H9 (cell line): Measurements from ENCODE around the gene ALOX12B. TPM values are rescaled to one million over a fixed set of nuclear protein-coding genes. Genes with fewer than 3 reads are reported as not detected.
A peak's percentile ranks its signal among the peaks of the same experiment; 100 is the strongest.

Experiments
- DNase-seq: peaks from one replicate; pipeline ENCODE4 v3.0.0-alpha.2; 2017
- H2AFZ ChIP-seq: one replicate; pipeline ENCODE4 v1.6.1; 2013; ENCODE audit warnings: mild to moderate bottlenecking, low read length, control low read depth, moderate library complexity
- H2AK5ac ChIP-seq: 2 replicates; pipeline ENCODE4 v1.6.1; 2013; ENCODE audit warnings: low read length, control low read depth, mixed read lengths; ENCODE audit not compliant: insufficient read length
- H2BK120ac ChIP-seq: one replicate; pipeline ENCODE4 v1.6.1; 2013; ENCODE audit warnings: low read depth, mild to moderate bottlenecking, low read length, control low read depth, inconsistent platforms; ENCODE audit not compliant: poor library complexity, severe bottlenecking
- H2BK12ac ChIP-seq: 2 replicates; pipeline ENCODE4 v1.6.1; 2013; ENCODE audit warnings: low read length, control low read depth, mixed read lengths, low read depth; ENCODE audit not compliant: insufficient read length
- H2BK15ac ChIP-seq: 2 replicates; pipeline ENCODE4 v1.6.1; 2013; ENCODE audit warnings: low read depth, low read length, control low read depth
- H2BK20ac ChIP-seq: one replicate; pipeline ENCODE4 v1.6.1; 2013; ENCODE audit warnings: low read depth, mild to moderate bottlenecking, low read length, control low read depth, inconsistent platforms; ENCODE audit not compliant: poor library complexity, severe bottlenecking
- H2BK5ac ChIP-seq: 2 replicates; pipeline ENCODE4 v1.6.1; 2013; ENCODE audit warnings: low read length, control low read depth, mixed read lengths; ENCODE audit not compliant: insufficient read length
- H3K14ac ChIP-seq: 2 replicates; pipeline ENCODE4 v1.6.1; 2013; ENCODE audit warnings: low read length, control low read depth; ENCODE audit not compliant: insufficient read depth
- H3K18ac ChIP-seq: 2 replicates; pipeline ENCODE4 v1.6.1; 2013; ENCODE audit warnings: low read depth, mild to moderate bottlenecking, mixed read lengths, low read length, control low read depth; ENCODE audit not compliant: insufficient read length
- H3K23ac ChIP-seq: 2 replicates; pipeline ENCODE4 v1.6.1; 2013; ENCODE audit warnings: low read length, control low read depth, mixed read lengths, low read depth; ENCODE audit not compliant: insufficient read length
- H3K23me2 ChIP-seq: 2 replicates; pipeline ENCODE4 v1.6.1; 2013; ENCODE audit warnings: low read depth, mild to moderate bottlenecking, mixed read lengths, low read length, control low read depth; ENCODE audit not compliant: insufficient read length, poor library complexity, severe bottlenecking
- H3K27ac ChIP-seq: 2 replicates; pipeline ENCODE4 v1.5.1; 2013; ENCODE audit warnings: low read length, control low read depth, mixed read lengths, low read depth; ENCODE audit not compliant: insufficient read length
- H3K27me3 ChIP-seq: 2 replicates; pipeline ENCODE4 v1.6.1; 2013; ENCODE audit warnings: low read length, control low read depth, inconsistent platforms; ENCODE audit not compliant: insufficient read depth
- H3K4ac ChIP-seq: 2 replicates; pipeline ENCODE4 v1.6.1; 2013; ENCODE audit warnings: low read depth, mild to moderate bottlenecking, control low read depth, inconsistent platforms, low read length, moderate library complexity
- H3K4me1 ChIP-seq: 2 replicates; pipeline ENCODE4 v1.6.1; 2013; ENCODE audit warnings: low read length, control low read depth, inconsistent platforms; ENCODE audit not compliant: insufficient read depth
- H3K4me2 ChIP-seq: 2 replicates; pipeline ENCODE4 v1.6.1; 2013; ENCODE audit warnings: low read length, control low read depth, mixed read lengths; ENCODE audit not compliant: insufficient read length, insufficient read depth
- H3K56ac ChIP-seq: 2 replicates; pipeline ENCODE4 v1.6.1; 2013; ENCODE audit warnings: low read depth, mild to moderate bottlenecking, mixed read lengths, low read length, control low read depth; ENCODE audit not compliant: insufficient read length
- H3K79me1 ChIP-seq: 2 replicates; pipeline ENCODE4 v1.6.1; 2013; ENCODE audit warnings: low read depth, mild to moderate bottlenecking, moderate library complexity, low read length, control low read depth, inconsistent platforms; ENCODE audit not compliant: insufficient read depth, poor library complexity, severe bottlenecking
- H3K79me2 ChIP-seq: 2 replicates; pipeline ENCODE4 v1.6.1; 2013; ENCODE audit warnings: low read length, control low read depth, inconsistent platforms; ENCODE audit not compliant: insufficient read depth
- H3K9ac ChIP-seq: 2 replicates; pipeline ENCODE4 v1.6.1; 2013; ENCODE audit warnings: low read length, control low read depth, mixed read lengths; ENCODE audit not compliant: insufficient read length; ENCODE audit errors: extremely low read depth
- H3K9me3 ChIP-seq: one replicate; pipeline ENCODE4 v1.6.1; 2013; ENCODE audit warnings: low read depth, low read length, inconsistent platforms; ENCODE audit not compliant: control insufficient read depth
- H3T11ph ChIP-seq: one replicate; pipeline ENCODE4 v1.6.1; 2013; ENCODE audit warnings: mild to moderate bottlenecking, low read length, control low read depth, inconsistent platforms
- H4K20me1 ChIP-seq: one replicate; pipeline ENCODE4 v1.6.1; 2013; ENCODE audit not compliant: control insufficient read depth, insufficient read length, insufficient read depth
- H4K5ac ChIP-seq: 2 replicates; pipeline ENCODE4 v1.6.1; 2013; ENCODE audit warnings: low read depth, mild to moderate bottlenecking, mixed read lengths, low read length, control low read depth; ENCODE audit not compliant: insufficient read length
- H4K8ac ChIP-seq: replicated peaks from 2 replicates; pipeline ENCODE4 v1.6.1; 2013; ENCODE audit warnings: low read length, control low read depth, mixed read lengths, low read depth; ENCODE audit not compliant: insufficient read length
- H4K91ac ChIP-seq: 2 replicates; pipeline ENCODE4 v1.6.1; 2013; ENCODE audit warnings: low read depth, mild to moderate bottlenecking, moderate library complexity, mixed read lengths, low read length, control low read depth; ENCODE audit not compliant: insufficient read length
- H3K27ac Mint-ChIP-seq, 3 experiments: 2 replicates in 2 of 3; 3 replicates in 1 of 3; pipeline ENCODE4 v1.8.0; 2020 to 2021; ENCODE audit warnings: mixed read lengths in 3 of 3, mild to moderate bottlenecking in 1 of 3, moderate library complexity in 1 of 3
- H3K27me3 Mint-ChIP-seq: 2 replicates; pipeline ENCODE4 v1.8.0; 2021; ENCODE audit warnings: low read depth, mild to moderate bottlenecking, moderate library complexity, mixed read lengths
- H3K36me3 Mint-ChIP-seq, 3 experiments: 2 replicates in 2 of 3; 3 replicates in 1 of 3; pipeline ENCODE4 v1.8.0; 2020 to 2021; ENCODE audit warnings: low read depth in 3 of 3, mixed read lengths in 3 of 3; ENCODE audit not compliant: insufficient read depth in 1 of 3
- H3K4me1 Mint-ChIP-seq, 2 experiments: 2 replicates each; pipeline ENCODE4 v1.8.0; 2020; ENCODE audit warnings: mixed read lengths in 2 of 2
- H3K4me3 Mint-ChIP-seq, 2 experiments: 2 replicates in 1 of 2; 3 replicates in 1 of 2; pipeline ENCODE4 v1.8.0; 2020 to 2021; ENCODE audit warnings: mild to moderate bottlenecking in 2 of 2, mixed read lengths in 2 of 2, moderate library complexity in 1 of 2
- H3K9me3 Mint-ChIP-seq, 2 experiments: 2 replicates in 1 of 2; 3 replicates in 1 of 2; pipeline ENCODE4 v1.8.0; 2020; ENCODE audit warnings: mild to moderate bottlenecking in 2 of 2, mixed read lengths in 2 of 2, moderate library complexity in 1 of 2
- CTCF ChIP-seq: fragments of 200-600 bp; sonication (generic); conservative IDR thresholded peaks from 3 replicates; pipeline ENCODE4 v1.8.0; 2021; ENCODE audit warnings: antibody characterized with exemption, mild to moderate bottlenecking
- WGBS: extraction: QIAGEN DNeasy Blood & Tissue Kit; methylation state at CpG from one replicate; pipeline ENCODE4 v1.1.7; 2013; ENCODE audit warnings: missing lambda C conversion rate, low lambda C conversion rate, mixed read lengths; ENCODE audit not compliant: insufficient read length; ENCODE audit errors: extremely low coverage; 5-methylcytosine and 5-hydroxymethylcytosine counted together
- total RNA-seq: library from RNA; stranded (reverse); gene quantifications from 2 replicates; pipeline ENCODE4 v1.2.1, GENCODE V29; 2021

The ALOX12B gene
- total RNA-seq, 1 experiment from 2014 or later, result 1.2 TPM

- no peaks in the 10 kb centered on the region for H3K9me3 Mint-ChIP-seq
- H3K14ac ChIP-seq, result no peak overlapping the region
- TF ChIP-seq CTCF, result no peak
- no peak overlapping the region for H3K9ac ChIP-seq
- H3K9me3 ChIP-seq, result no peaks in the 10 kb centered on the region
- H2AK5ac ChIP-seq, result no peak overlapping the region
- H3K27ac Mint-ChIP-seq, result peak overlapping the region in 1 of 3 experiments; percentile 62; a peak in 2 of 7 replicates
- no peak overlapping the region for H4K91ac ChIP-seq
- H2BK120ac ChIP-seq, result no peak overlapping the region
- H3K23me2 ChIP-seq, result peaks cover 5% of the 10 kb centered on the region
- H4K5ac ChIP-seq, result no peak overlapping the region
- H3K27ac ChIP-seq, result no peak overlapping the region
- H3K18ac ChIP-seq, result no peak overlapping the region
- no peak overlapping the region for H2BK5ac ChIP-seq
- no peak overlapping the region for H2BK15ac ChIP-seq
- H3K79me1 ChIP-seq, result no peaks in the 10 kb centered on the region
- H3K4me2 ChIP-seq, result no peak overlapping the region
- WGBS, result no CpG with 5 or more reads among the region's 4 CpGs
- no peak for DNase-seq
- H3K4me3 Mint-ChIP-seq, result peak overlapping the region in 1 of 2 experiments; percentile 21; a peak in 2 of 5 replicates
- H2BK12ac ChIP-seq, result no peak overlapping the region
- H3T11ph ChIP-seq, result no peak overlapping the region
- H2BK20ac ChIP-seq, result no peak overlapping the region
- H3K23ac ChIP-seq, result no peak overlapping the region
- no peak overlapping the region for H3K4ac ChIP-seq
- no peaks in the 10 kb centered on the region for H3K4me1 ChIP-seq
- peaks cover 5 to 20% of the 10 kb centered on the region in 2 experiments for H3K4me1 Mint-ChIP-seq
- H3K56ac ChIP-seq, result no peak overlapping the region
- no peaks in the 10 kb centered on the region for H3K36me3 Mint-ChIP-seq
- no peaks in the 10 kb centered on the region for H3K79me2 ChIP-seq
- H2AFZ ChIP-seq, result no peak overlapping the region
- peaks cover 23% of the 10 kb centered on the region for H3K27me3 Mint-ChIP-seq
- no peaks in the 10 kb centered on the region for H3K27me3 ChIP-seq
- no peak overlapping the region for H4K8ac ChIP-seq
- no peaks in the 10 kb centered on the region for H4K20me1 ChIP-seq
These were observed 46.4 kb upstream of the ALOX12B start for GRCh38 chr17:8133941-8134340.
